ENCODE measurements around the gene TNIP2. TPM values are rescaled to one million over a fixed set of nuclear protein-coding genes. Genes with fewer than 3 reads are reported as not detected.
"Not testable (repeated sequence)": the region's sequence is repeated elsewhere in the genome, so short reads cannot be mapped to it uniquely, and the experiment has no call there.

Gene TNIP2
- total RNA-seq, 4 donors from 2014 or later: 40.1 to 58.2 (median 45.5) TPM

DNA sequence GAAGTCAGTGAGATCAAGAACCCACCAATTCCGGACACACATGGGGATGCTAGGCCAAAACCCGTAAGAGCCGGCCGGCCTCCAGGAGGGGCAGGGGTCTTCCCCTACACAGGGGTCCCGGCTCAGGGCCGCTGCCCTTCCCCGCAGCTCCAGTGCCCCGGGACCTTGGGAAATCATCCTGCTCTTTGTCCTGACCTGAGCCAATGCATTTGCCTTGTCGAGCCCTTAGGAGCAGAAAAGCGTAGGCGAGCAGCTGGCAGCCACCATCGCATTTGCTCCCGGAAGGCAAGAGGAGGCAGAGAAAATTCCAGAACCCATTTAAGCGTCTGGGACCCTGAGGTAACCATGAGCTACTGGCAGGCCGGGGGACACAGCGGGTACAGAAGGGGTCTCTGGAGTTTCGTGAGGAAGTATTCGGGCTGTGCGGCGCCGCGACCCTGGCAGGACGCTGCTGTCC is 7.4 kb upstream of the TNIP2 start:
- H3K36me3 ChIP-seq: no peaks in the 10 kb centered on the region
- no peak for DNase-seq
- 19 to 22% methylated on average over 13 of the region's 23 CpGs for WGBS, 2 donors
- H3K27me3 ChIP-seq: no peaks in the 10 kb centered on the region
- H3K4me1 ChIP-seq: peaks cover 0 to 31% (median 12%) of the 10 kb centered on the region in 3 donors
- TF ChIP-seq POLR2A (IDR thresholded peaks at IDR 0.05) (no peak), CTCF (IDR thresholded peaks at IDR 0.05) (no peak)
- intact Hi-C loops (cut with DNase I): loop anchor here (5.0 to 10.0 kb wide), 3 partner anchors 71 to 271 kb away; no protein-coding TSS in a partner anchor
- peak overlapping the region; percentile 44 to 79 (median 70) for H3K27ac ChIP-seq
- H3K4me3 ChIP-seq: peak overlapping the region; percentile 45 to 75 (median 53)
- H3K9me3 ChIP-seq: no peaks in the 10 kb centered on the region

DNA sequence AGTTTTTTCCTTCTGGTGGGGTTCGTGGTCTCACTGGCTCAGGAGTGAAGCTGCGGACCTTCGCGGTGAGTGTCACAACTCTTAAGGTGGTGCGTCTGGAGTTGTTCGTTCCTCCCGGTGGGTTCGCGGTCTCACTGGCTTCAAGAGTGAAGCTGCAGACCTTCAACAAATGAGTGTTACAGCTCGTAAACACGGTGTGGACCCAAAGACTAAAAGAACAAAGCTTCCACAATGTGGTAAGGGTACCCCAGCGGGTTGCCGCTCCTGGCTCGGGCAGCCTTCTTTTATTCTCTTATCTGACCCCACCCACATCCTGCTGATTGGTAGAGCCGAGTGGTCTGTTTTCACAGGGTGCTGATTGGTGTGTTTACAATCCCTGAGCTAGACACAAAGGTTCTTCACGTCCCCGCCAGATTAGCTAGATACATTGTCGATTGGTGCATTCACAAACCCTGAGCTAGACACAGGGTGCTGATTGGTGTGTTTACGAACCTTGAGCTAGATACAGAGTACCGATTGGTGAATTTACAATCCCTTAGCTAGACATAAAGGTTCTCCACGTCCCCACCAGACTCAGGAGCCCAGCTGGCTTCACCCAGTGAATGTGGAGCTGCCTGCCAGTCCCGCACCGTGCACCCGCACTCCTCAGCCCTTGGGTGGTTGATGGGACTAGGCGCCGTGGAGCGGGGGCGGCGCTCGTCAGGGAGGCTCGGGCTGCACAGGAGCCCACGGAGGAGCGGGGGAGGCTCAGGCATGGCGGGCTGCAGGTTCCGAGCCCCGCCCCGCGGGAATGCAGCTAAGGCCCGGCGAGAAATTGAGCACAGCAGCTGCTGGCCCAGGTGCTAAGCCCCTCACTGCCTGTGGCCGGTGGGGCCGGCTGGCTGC is 6.6 kb upstream of the TNIP2 start:
- DNase-seq, H3K4me3 ChIP-seq, H3K27ac ChIP-seq, H3K27me3 ChIP-seq, H3K9me3 ChIP-seq, H3K36me3 ChIP-seq: not testable (repeated sequence)
- 92 to 93% methylated on average over 10 to 18 of the region's 42 CpGs for WGBS, 2 donors
- H3K4me1 ChIP-seq: peaks cover 0 to 31% (median 12%) of the 10 kb centered on the region in 3 donors
- intact Hi-C loops (cut with DNase I): loop anchor here (5.0 to 10.0 kb wide), 3 partner anchors 72 to 272 kb away; no protein-coding TSS in a partner anchor

DNA sequence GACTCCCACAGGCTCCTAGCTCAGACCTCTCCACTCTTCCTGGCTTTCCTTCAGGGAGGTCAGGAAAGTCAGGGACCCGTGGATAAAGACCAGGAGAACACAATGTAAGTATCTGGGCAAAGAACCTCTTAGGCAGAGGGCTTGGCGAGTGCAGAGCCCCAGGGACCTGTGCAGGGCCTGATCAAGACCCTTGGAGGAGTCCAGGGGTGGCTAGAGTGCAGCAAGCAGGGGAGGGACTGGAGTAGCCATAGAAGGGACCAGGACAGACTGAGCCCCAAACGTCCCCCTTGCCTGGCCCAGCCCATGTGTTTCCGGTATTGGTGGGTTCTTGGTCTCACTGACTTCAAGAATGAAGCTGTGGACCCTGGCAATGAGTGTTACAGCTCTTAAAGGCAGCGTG is 5.9 kb upstream of the TNIP2 start:
- intact Hi-C loops (cut with DNase I): loop anchor here (5.0 to 10.0 kb wide), 3 partner anchors 73 to 273 kb away; no protein-coding TSS in a partner anchor
- TF ChIP-seq POLR2A (IDR thresholded peaks at IDR 0.05): no peak
- TF ChIP-seq CTCF (IDR thresholded peaks at IDR 0.05): no peak
- peak overlapping the region in 1 of 4 donors; percentile 13 for H3K27ac ChIP-seq
- no peaks in the 10 kb centered on the region for H3K36me3 ChIP-seq
- H3K9me3 ChIP-seq: no peaks in the 10 kb centered on the region
- H3K4me1 ChIP-seq: peaks cover 0 to 35% (median 12%) of the 10 kb centered on the region in 3 donors
- DNase-seq: no peak
- 66 to 83% methylated on average over 3 to 5 of the region's 5 CpGs for WGBS, 2 donors
- H3K4me3 ChIP-seq: no peak overlapping the region
- H3K27me3 ChIP-seq: no peaks in the 10 kb centered on the region

- TF ChIP-seq CTCF (IDR thresholded peaks at IDR 0.05) (peak in 2 of 6 experiments; percentile 9 to 38), POLR2A (IDR thresholded peaks at IDR 0.05) (no peak)
- DNase-seq: no peak
- Histone ChIP-seq H3K27ac (peak overlapping the region in 1 of 4 donors; percentile 13), H3K27me3 (no peaks in the 10 kb centered on the region), H3K4me3 (no peak overlapping the region), H3K4me1 (peaks cover 4 to 43% (median 18%) of the 10 kb centered on the region in 3 donors), H3K36me3 (no peaks in the 10 kb centered on the region), H3K9me3 (no peaks in the 10 kb centered on the region)
- 36 to 90% methylated on average over 2 to 7 of the region's 14 CpGs for WGBS, 2 donors
- intact Hi-C loops (cut with DNase I): loop anchor here (5.0 to 10.0 kb wide), 3 partner anchors 74 to 274 kb away; no protein-coding TSS in a partner anchor
Measured at GRCh38 chr4:2761035-2761923, 5.1 kb upstream of the TNIP2 start.

GRCh38 chr4:2757426-2757825 is 1.3 kb upstream of the TNIP2 start:
- Histone ChIP-seq H3K4me3 (no peak overlapping the region), H3K4me1 (peaks cover 20 to 58% (median 31%) of the 10 kb centered on the region in 3 donors), H3K9me3 (no peaks in the 10 kb centered on the region), H3K27me3 (no peaks in the 10 kb centered on the region), H3K36me3 (peaks cover 0 to 8% (median 0%) of the 10 kb centered on the region in 3 donors), H3K27ac (no peak overlapping the region)
- intact Hi-C loops (cut with DNase I): no loop called here
- DNase-seq: no peak
- TF ChIP-seq CTCF (IDR thresholded peaks at IDR 0.05) (no peak), POLR2A (IDR thresholded peaks at IDR 0.05) (no peak)
- WGBS, 2 donors: 100% methylated on average over 1 of the region's 3 CpGs
